WERI-Rb-1 (cell line): ENCODE measurements around the gene TPST2.

Experiments used
- DNase-seq: peaks from one replicate; pipeline ENCODE4 v3.0.0-alpha.2; 2020
- H3K27ac ChIP-seq: fragments of 250-450 bp; sonication (Bioruptor Pico); 2 replicates; pipeline ENCODE4 v1.5.1; 2020; ENCODE audit warnings: mild to moderate bottlenecking, moderate library complexity
- H3K27me3 ChIP-seq: fragments of 250-450 bp; sonication (Bioruptor Pico); 2 replicates; pipeline ENCODE4 v1.5.1; 2021; ENCODE audit warnings: mild to moderate bottlenecking, low read depth, moderate library complexity; ENCODE audit not compliant: insufficient read depth, severe bottlenecking
- H3K36me3 ChIP-seq: fragments of 250-450 bp; sonication (Bioruptor Pico); 2 replicates; pipeline ENCODE4 v1.5.1; 2020; ENCODE audit warnings: mild to moderate bottlenecking, moderate library complexity
- H3K4me3 ChIP-seq: 2 replicates; pipeline ENCODE4 v1.5.1; 2011; ENCODE audit warnings: low read depth, mild to moderate bottlenecking, control low read depth, low read length
- H3K9me3 ChIP-seq: fragments of 250-450 bp; sonication (Bioruptor Pico); 2 replicates; pipeline ENCODE4 v1.5.1; 2021; ENCODE audit warnings: mild to moderate bottlenecking, moderate library complexity; ENCODE audit not compliant: severe bottlenecking
- TF ChIP-seq, protein P1 (sequence below): IDR thresholded peaks from 2 replicates; pipeline ENCODE4 v1.5.1; 2011; ENCODE audit warnings: low read depth, mild to moderate bottlenecking, control low read depth, inconsistent platforms, low read length

The TPST2 gene

DNA sequence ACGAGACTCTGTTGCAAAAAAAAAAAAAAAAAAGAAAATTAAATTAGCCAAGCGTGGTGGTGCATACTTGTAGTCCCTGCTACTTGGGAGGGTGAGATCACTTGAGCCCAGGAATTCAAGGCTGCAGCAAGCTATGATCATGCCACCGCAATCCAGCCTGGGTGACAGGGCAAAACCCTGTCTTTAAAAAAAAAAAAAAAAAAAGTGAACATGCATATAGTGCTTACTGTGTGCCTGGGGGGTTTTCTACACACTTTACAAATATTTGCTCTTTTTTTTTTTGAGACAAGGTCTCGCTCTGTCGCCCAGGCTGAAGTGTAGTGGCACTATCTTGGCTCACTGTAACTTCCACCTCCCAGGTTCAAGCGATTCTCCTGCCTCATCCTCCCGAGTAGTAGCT lies 12.9 kb downstream of the TPST2 start:
- H3K27me3 ChIP-seq = no peaks in the 10 kb centered on the region
- DNase-seq = no peak
- TF ChIP-seq, protein P1, sequence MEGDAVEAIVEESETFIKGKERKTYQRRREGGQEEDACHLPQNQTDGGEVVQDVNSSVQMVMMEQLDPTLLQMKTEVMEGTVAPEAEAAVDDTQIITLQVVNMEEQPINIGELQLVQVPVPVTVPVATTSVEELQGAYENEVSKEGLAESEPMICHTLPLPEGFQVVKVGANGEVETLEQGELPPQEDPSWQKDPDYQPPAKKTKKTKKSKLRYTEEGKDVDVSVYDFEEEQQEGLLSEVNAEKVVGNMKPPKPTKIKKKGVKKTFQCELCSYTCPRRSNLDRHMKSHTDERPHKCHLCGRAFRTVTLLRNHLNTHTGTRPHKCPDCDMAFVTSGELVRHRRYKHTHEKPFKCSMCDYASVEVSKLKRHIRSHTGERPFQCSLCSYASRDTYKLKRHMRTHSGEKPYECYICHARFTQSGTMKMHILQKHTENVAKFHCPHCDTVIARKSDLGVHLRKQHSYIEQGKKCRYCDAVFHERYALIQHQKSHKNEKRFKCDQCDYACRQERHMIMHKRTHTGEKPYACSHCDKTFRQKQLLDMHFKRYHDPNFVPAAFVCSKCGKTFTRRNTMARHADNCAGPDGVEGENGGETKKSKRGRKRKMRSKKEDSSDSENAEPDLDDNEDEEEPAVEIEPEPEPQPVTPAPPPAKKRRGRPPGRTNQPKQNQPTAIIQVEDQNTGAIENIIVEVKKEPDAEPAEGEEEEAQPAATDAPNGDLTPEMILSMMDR = no peak
- no peak overlapping the region for H3K4me3 ChIP-seq
- no peaks in the 10 kb centered on the region for H3K9me3 ChIP-seq
- H3K36me3 ChIP-seq = peaks cover 3% of the 10 kb centered on the region; the same call in 1 of the 2 replicates
- H3K27ac ChIP-seq = no peak overlapping the region

DNA sequence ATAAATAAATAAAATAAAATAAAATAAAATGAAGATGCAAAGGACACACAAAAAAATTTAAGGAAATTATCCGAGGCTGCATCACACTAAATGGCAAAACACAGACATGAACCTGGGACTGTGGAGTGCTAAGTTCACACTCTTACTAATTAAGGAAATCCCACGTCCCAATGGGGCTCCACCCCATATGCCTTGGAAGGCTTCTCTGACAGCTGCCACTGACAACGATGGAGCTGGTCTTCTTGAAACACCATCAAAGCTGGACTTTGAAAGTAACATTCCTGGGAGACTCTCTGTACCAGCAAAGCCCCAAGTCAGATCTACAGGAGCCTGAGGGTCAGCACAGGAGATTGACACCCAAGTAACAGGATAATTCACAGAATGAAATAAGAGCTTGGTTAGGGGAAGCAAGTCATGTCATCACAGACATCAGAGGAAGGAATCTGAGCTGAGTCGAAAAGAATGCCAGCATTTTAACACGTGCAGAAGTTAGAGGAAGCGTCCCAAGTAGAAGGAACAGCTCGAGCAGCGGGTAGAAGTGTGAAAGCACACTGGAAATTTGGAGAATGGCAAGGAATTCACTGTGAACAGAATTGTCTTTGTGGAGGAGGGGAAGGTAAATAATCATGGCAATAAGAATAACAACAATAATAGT lies 13.8 kb downstream of the TPST2 start:
- DNase-seq = no peak
- TF ChIP-seq, protein P1 = no peak
- Histone ChIP-seq H3K27ac (no peak overlapping the region), H3K36me3 (no peaks in the 10 kb centered on the region), H3K27me3 (no peaks in the 10 kb centered on the region), H3K9me3 (no peaks in the 10 kb centered on the region), H3K4me3 (no peak overlapping the region)

DNA sequence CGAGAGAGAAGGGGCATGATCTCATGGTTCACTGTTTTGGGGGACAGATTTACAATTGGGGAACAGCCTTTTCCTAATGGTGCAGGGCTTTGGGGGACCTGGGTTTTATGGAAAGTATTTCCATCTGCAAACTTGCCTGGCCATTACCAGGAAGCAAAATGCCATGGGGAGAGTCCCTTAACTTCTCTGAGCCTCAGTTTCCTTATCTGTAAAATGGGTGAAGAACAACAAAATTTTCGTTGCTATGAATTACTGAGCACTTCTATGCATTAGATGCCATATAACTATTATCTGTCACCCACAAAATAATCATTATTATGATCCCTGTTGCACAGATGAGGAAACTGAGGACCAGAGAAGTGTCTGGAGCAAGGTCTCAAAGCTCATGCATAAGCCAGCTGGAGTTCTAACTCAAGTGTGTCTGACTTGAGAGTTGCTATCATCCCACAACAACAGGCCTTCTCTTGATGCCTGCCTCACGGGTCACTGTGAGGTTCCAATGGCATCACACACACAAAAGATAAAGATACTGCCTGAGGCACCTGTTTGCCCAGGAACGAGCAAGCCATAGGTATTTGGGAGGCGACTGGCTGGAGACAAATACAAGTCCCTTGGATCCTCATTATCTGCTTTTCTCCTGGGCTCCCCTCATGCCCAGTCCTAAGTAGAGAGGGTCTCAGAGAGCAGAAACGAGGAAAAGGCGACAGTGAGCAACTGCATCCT lies 15.8 kb downstream of the TPST2 start:
- no peaks in the 10 kb centered on the region for H3K27me3 ChIP-seq
- H3K9me3 ChIP-seq = no peaks in the 10 kb centered on the region
- no peaks in the 10 kb centered on the region for H3K36me3 ChIP-seq
- no peak for DNase-seq
- TF ChIP-seq, protein P1 = no peak
- no peak overlapping the region for H3K27ac ChIP-seq
- H3K4me3 ChIP-seq = no peak overlapping the region

DNA sequence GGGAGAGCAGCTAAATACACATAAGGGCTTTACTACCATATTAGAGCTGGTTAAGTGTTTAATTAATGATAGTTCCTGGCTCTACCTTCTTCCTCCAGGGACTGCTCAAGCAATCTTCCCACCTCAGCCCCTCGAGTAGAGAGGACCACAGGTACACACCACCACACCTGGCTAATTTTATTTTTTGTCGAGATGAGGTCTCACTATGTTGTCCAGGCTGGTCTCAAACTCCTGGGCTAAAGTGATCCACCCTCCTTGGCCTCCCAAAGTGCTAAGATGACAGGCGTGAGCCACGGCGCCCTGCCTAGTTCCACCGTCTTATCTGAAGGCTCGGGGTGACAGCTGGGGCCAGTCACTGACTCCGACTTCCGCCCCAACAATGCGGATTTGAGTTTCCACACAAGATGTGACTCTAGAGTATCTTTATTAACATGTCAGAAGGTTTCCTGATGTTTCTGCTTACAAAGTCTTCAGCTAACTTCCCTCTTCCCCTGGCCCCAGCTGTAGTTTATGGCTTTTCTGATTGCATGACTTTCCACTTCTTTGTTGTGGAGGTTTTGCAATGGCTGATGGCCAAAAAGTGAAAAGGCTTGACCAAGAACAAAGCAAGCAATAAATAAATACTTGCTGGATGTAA lies 16.8 kb downstream of the TPST2 start:
- Histone ChIP-seq H3K27ac (no peak overlapping the region), H3K36me3 (no peaks in the 10 kb centered on the region), H3K4me3 (no peak overlapping the region), H3K9me3 (no peaks in the 10 kb centered on the region), H3K27me3 (no peaks in the 10 kb centered on the region)
- TF ChIP-seq, protein P1 = no peak
- no peak for DNase-seq

DNA sequence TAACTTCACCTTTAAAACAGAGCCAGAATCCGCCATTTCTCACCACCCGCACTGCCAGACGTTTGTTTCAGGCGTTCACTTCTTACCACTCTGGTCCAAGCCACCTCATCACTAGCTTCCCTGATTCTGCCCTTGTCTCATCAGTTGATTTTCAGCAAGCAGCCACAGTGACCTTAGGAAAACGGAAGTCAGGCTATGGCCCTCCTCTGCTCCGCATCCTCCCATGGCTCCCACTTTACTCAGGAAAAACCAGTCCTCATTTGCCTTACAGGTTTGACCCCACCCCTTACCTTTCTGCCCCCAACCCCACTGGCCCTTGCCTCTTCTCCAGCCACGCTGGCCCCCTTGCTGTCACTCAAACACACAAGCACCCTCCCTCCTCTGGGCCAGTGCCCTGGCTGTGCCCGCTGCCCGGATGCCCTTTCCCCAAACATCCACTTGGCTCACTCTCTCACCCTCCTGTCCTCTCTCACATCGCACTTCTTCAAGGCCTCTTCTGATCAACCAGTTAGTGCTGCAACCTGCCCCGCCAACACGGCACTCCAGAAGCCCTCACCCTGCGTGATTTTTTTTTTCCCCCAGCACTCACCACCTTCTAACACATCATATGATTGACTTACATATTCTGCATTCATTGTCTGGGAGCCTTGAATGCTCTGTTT lies 18.9 kb downstream of the TPST2 start:
- TF ChIP-seq, protein P1 = no peak
- H3K9me3 ChIP-seq = no peaks in the 10 kb centered on the region
- no peaks in the 10 kb centered on the region for H3K27me3 ChIP-seq
- no peak overlapping the region for H3K27ac ChIP-seq
- no peak overlapping the region for H3K4me3 ChIP-seq
- no peak for DNase-seq
- H3K36me3 ChIP-seq = no peaks in the 10 kb centered on the region
